Stomach smooth muscle (tissue), 2 donors: ENCODE data around the gene TSBP1.

Experiments used
- H3K27ac ChIP-seq: one replicate; pipeline ENCODE4 v1.7.0; 2013; ENCODE audit warnings: mild to moderate bottlenecking, low read length, inconsistent platforms
- H3K27me3 ChIP-seq, 2 donors: one replicate each; pipeline ENCODE4 v1.7.0; 2013; ENCODE audit warnings: low read length in 2 of 2; ENCODE audit not compliant: insufficient read depth in 2 of 2, control insufficient read depth in 1 of 2
- H3K36me3 ChIP-seq, 2 donors: one replicate each; pipeline ENCODE4 v1.7.0; 2013; ENCODE audit warnings: low read length in 2 of 2; ENCODE audit not compliant: control insufficient read depth in 2 of 2, insufficient read depth in 2 of 2
- H3K4me1 ChIP-seq: one replicate; pipeline ENCODE4 v1.7.0; 2013; ENCODE audit warnings: low read length; ENCODE audit not compliant: control insufficient read depth, insufficient read depth
- H3K4me3 ChIP-seq, 2 donors: one replicate each; pipeline ENCODE4 v1.7.0; 2013; ENCODE audit warnings: low read length in 2 of 2
- H3K9ac ChIP-seq, 2 donors: one replicate each; pipeline ENCODE4 v1.7.0; 2013; ENCODE audit warnings: low read length in 2 of 2, mild to moderate bottlenecking in 1 of 2
- H3K9me3 ChIP-seq, 2 donors: one replicate each; pipeline ENCODE4 v1.7.0; 2013; ENCODE audit warnings: low read length in 2 of 2; ENCODE audit not compliant: control insufficient read depth in 2 of 2
- donor health status: healthy.
- donor health status: Pancreatic carcinoma.

Gene TSBP1, protein sequence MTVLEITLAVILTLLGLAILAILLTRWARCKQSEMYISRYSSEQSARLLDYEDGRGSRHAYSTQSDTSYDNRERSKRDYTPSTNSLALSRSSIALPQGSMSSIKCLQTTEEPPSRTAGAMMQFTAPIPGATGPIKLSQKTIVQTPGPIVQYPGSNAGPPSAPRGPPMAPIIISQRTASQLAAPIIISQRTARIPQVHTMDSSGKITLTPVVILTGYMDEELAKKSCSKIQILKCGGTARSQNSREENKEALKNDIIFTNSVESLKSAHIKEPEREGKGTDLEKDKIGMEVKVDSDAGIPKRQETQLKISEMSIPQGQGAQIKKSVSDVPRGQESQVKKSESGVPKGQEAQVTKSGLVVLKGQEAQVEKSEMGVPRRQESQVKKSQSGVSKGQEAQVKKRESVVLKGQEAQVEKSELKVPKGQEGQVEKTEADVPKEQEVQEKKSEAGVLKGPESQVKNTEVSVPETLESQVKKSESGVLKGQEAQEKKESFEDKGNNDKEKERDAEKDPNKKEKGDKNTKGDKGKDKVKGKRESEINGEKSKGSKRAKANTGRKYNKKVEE

DNA sequence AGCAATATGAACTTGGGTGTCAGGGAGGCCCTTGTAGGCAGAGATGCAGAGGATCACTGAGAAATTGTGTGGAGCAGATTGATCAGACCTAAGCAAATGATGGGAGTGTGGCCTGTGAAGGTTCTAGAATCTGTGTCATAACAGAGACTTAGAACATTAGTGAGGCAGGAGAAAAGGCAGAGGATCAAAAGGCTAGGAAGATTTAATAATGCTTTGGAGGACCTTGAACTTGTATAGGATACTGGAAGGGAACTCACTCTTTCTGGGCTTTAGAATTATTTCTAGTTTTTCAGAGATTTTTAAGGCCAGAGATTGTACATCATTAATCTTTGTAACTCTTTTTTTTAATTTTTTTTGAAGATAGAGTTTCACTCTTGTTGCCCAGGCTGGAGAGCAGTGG lies at the start of gene TSBP1:
TSS of gene TSBP1 (minus strand) at position 101 of the 400 bp plus-strand sequence. CDS start 197 bp downstream, outside the sequence.
- Histone ChIP-seq H3K4me3 (no peak within 1 kb of the TSS), H3K4me1 (no peaks in the 10 kb centered on the region), H3K27ac (no peak within 1 kb of the TSS), H3K36me3 (no peaks in the 10 kb centered on the region), H3K9me3 (no peaks in the 10 kb centered on the region), H3K27me3 (peaks cover 3 to 4% of the 10 kb centered on the region in 2 donors), H3K9ac (no peak within 1 kb of the TSS)

DNA sequence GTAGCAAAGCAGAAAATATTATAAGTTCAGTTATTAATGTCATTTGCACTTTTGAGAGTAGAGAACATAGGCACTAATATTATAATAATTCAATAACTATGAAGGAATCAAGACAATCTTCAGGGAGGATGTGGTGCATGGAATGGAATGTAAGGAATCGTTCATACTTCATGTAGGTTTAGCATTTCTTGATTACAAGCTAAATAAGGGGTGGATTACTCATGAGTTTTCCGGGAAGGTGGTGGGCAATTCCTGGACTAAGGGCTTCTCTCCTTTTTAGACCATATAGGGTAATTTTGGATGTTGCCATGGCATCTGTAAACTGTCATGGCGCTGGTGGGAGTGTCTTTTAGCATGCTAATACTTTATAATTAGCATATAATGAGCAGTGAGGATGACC lies 44.3 kb upstream of the TSBP1 start:
- Histone ChIP-seq H3K27ac (no peak overlapping the region), H3K4me1 (no peaks in the 10 kb centered on the region), H3K9ac (no peak overlapping the region), H3K4me3 (peak overlapping the region in 1 of 2 donors; percentile 41), H3K27me3 (peaks cover 24 to 28% of the 10 kb centered on the region in 2 donors), H3K36me3 (no peaks in the 10 kb centered on the region), H3K9me3 (no peaks in the 10 kb centered on the region)

DNA sequence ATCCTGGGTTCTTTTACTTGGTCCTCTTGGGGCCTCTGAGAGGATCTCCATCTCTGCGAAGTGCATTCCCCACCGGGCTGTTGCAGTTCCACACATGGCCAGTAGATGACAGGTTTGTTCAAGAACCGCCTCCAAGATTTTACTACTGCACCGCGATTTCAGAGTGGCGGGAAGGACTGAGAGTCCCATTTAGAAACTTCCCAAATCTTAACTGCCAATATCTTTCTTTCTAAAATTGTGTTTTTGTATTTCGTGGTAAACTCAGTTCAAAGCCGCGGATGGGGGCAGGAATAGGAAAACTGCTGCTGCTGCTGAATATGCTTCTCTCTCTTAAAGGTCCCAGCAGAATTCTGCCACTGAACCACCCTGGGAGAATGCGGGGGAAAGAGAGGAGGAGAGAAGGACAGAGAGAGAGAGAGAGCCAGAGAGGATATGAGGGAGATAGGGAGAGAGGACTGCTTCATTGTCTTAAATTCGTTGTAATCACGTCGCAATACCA lies 43.9 kb upstream of the TSBP1 start:
- Histone ChIP-seq H3K4me1 (no peaks in the 10 kb centered on the region), H3K4me3 (peak overlapping the region in 1 of 2 donors; percentile 41), H3K27ac (no peak overlapping the region), H3K9ac (no peak overlapping the region), H3K27me3 (peaks cover 24 to 27% of the 10 kb centered on the region in 2 donors), H3K9me3 (no peaks in the 10 kb centered on the region), H3K36me3 (no peaks in the 10 kb centered on the region)

DNA sequence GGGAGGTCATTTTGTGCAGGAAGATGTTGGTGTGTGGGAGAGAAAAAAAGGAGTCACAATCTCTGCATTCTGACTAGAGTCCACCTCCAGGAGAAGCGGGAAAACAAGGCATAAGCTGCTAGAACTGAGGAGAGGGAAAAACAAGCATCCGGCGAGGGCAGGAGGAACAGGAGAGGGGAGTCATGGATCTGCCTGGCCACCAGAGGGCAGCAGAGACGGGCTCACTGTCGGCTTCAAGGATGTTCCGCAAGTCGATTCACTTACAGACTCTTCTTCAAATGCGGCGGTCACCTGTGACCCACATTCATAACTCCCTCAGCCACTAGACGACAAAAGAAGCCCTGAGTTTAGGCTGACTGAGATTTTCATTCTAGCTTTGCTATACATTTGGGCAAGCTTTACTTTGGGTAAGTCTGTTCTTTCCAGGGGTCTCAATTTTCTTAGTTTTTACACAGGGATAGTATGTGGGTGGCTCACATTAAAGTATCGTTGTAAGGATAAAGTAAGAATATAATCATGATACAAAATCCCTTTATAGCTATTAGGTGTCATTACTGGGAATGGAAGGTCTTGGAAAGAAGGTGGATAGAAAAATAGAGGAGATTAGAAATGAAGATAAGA lies 41.8 kb upstream of the TSBP1 start:
- Histone ChIP-seq H3K9ac (no peak overlapping the region), H3K36me3 (no peaks in the 10 kb centered on the region), H3K4me3 (peak overlapping the region in 1 of 2 donors; percentile 3), H3K9me3 (no peaks in the 10 kb centered on the region), H3K27ac (no peak overlapping the region), H3K4me1 (no peaks in the 10 kb centered on the region), H3K27me3 (peaks cover 27 to 29% of the 10 kb centered on the region in 2 donors)

DNA sequence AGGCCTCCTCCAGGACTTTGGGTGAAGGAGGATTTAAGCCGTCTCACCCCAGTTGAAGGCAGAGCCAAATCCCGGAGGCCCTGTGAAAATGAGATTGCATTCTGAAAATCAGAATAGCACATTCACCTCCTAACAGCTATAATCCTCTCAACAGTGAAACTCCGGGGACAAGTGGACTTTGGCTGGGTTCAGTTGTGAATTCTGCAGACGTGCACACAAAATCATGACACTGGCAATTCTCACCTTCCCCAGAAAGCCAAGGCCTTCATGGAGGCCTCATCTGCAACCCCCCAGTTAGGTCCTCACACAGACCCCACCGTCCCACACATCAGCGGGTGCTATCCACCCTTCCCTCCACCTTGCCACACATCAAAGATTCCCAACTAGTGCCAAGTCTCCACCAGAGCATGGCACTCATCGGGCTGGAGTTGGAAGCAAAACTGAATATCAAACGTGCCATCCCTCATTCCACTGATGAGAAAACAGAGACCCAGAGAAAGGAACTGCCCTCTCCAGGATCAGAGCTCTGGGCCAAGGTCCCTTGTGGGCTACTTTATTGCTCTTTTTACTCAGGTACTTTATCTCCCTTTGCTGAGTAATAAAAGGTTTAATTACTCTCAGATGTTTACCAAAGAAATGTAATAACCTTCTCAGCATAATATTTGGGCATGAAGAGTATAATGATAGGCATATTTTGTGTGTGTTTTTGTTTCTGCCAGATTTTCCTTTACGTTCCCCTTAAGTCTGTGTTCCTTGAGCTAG lies 40.0 kb upstream of the TSBP1 start:
- H3K4me1 ChIP-seq = no peaks in the 10 kb centered on the region
- no peaks in the 10 kb centered on the region for H3K36me3 ChIP-seq
- H3K9ac ChIP-seq = no peak overlapping the region
- H3K9me3 ChIP-seq = no peaks in the 10 kb centered on the region
- peaks cover 26 to 33% of the 10 kb centered on the region in 2 donors for H3K27me3 ChIP-seq
- no peak overlapping the region for H3K27ac ChIP-seq
- no peak overlapping the region for H3K4me3 ChIP-seq

DNA sequence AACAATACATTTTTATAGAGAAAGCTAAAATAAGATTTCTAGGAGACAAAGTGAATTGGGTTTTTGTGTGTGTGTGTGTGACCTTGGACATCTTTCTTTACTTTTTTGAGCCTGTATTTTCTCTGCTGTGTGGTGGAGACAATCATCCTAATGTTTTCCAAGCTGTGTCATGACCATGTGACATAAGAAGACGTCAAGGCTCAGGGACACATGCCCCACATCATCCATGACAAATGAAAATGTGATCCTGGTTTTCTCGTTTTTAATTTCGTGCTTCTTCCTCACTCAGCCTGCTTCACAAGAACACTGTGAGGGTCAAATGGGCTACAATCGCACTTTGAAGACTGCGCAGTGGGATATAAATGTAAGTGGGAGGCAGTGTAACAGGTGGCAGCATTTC lies 39.2 kb upstream of the TSBP1 start:
- H3K36me3 ChIP-seq = no peaks in the 10 kb centered on the region
- no peaks in the 10 kb centered on the region for H3K4me1 ChIP-seq
- H3K9me3 ChIP-seq = no peaks in the 10 kb centered on the region
- no peak overlapping the region for H3K4me3 ChIP-seq
- H3K27me3 ChIP-seq = peaks cover 23 to 28% of the 10 kb centered on the region in 2 donors
- H3K27ac ChIP-seq = no peak overlapping the region
- no peak overlapping the region for H3K9ac ChIP-seq

DNA sequence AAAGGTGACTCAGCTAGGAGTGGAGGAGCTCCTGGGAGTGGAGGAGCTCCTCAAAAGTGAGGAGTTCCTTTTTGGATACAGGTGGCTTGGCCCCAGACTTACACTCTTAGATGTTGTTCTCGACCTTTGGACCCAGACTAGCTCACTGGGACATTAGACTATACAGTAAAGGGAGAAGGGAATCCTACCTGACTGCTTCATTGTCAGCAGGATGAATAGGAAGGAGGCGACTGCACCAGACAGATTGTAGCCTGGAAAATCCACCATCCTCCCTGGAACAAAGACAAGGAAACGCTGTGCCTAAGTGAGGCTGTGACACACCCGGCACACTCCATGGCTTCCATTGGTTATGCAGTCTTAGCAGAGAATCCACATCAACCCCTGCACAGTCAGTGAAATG lies 35.2 kb upstream of the TSBP1 start, which contains the start of gene BTNL2:
TSS of gene BTNL2 (minus strand) at position 325 of the 400 bp plus-strand sequence. CDS start at position 267, 58 bp downstream.
- no peak within 1 kb of the TSS for H3K27ac ChIP-seq
- H3K4me3 ChIP-seq = no peak within 1 kb of the TSS
- no peak within 1 kb of the TSS for H3K9ac ChIP-seq
- H3K36me3 ChIP-seq = no peaks in the 10 kb centered on the region
- peaks cover 31 to 35% of the 10 kb centered on the region in 2 donors for H3K27me3 ChIP-seq
- H3K4me1 ChIP-seq = no peaks in the 10 kb centered on the region
- H3K9me3 ChIP-seq = no peaks in the 10 kb centered on the region

DNA sequence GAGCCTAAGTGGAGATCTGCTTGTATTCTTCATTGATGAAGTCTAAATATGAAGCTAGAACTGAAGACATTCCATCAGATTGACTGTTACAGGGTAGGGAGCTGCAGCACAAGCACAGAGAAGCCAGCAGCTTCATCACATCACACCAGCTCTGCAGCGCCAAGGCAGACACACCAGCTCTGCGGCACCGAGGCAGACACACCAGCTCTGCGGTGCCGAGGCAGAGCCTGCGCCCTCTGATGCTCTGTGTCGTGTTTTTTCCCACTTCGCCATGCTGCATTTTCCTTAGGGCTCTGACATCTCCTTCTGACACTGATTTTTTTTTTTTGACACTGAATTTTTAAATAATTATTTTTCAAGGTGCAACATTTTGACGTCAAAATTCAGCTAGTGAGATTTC lies 34.5 kb upstream of the TSBP1 start:
- H3K4me1 ChIP-seq = no peaks in the 10 kb centered on the region
- no peak overlapping the region for H3K9ac ChIP-seq
- peaks cover 28 to 32% of the 10 kb centered on the region in 2 donors for H3K27me3 ChIP-seq
- no peak overlapping the region for H3K4me3 ChIP-seq
- H3K9me3 ChIP-seq = no peaks in the 10 kb centered on the region
- no peaks in the 10 kb centered on the region for H3K36me3 ChIP-seq
- no peak overlapping the region for H3K27ac ChIP-seq

DNA sequence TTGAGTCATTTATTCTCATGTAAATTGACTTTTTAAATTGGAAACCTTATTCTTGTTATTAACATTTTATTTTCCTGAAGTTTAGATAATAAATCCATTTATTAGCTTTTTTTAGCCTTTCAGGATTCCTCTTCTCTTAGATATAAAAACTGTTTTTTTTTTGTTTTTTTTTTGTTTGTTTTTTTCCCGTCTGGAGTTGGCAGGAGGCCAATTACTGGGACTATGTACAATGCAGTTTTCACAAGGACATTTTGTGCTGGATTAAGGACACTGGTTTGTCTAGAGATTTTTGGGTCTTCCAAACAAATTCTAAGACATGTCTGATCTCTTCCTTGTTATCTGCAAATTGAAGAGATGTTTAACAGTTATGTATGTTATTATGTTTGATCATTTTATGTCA lies 34.0 kb upstream of the TSBP1 start:
- Histone ChIP-seq H3K9ac (no peak overlapping the region), H3K4me3 (no peak overlapping the region), H3K27me3 (peaks cover 28 to 33% of the 10 kb centered on the region in 2 donors), H3K36me3 (no peaks in the 10 kb centered on the region), H3K27ac (no peak overlapping the region), H3K4me1 (no peaks in the 10 kb centered on the region), H3K9me3 (no peaks in the 10 kb centered on the region)

DNA sequence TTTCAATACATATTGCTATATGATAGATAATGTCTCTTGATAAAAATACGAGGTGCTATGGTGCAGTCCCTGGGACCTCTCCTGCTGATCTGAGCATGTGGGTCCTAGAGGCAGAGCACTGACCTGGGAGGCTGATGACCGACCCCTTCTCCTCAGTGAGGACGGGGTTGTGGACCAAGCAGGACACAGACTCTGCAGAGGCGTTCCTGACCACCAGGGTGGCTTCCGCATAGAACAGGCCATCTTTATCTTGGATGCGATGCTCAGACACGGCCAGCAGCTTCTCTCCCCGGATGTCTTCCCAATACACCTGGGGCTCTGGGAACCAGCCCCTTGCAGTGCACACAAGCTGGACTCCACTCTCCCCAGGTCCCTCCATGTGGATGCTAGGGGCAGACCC lies 31.1 kb upstream of the TSBP1 start:
- Histone ChIP-seq H3K4me1 (no peaks in the 10 kb centered on the region), H3K36me3 (no peaks in the 10 kb centered on the region), H3K9ac (no peak overlapping the region), H3K27ac (no peak overlapping the region), H3K9me3 (no peaks in the 10 kb centered on the region), H3K4me3 (no peak overlapping the region), H3K27me3 (peaks cover 25 to 31% of the 10 kb centered on the region in 2 donors)
